A673 (cell line): ENCODE results near the gene SPSB1. TPM values are rescaled to one million over a fixed set of nuclear protein-coding genes. Genes with fewer than 3 reads are reported as not detected.

Experiments
- BruUV-seq: library from RNA; stranded (reverse); fragments of 400-500 nt; replicated peaks from 2 replicates; lab custom pipeline; 2021; lab: Mats Ljungman, UMichigan
- CTCF ChIA-PET: fragments of 300-600 bp; sonication (Branson Sonifier 250); formaldehyde crosslinking; loops from one replicate; lab custom pipeline; 2022; ENCODE audit warnings: antibody characterized with exemption; lab: Charles Lee
- POLR2A ChIA-PET: fragments of 300-600 bp; sonication (Branson Sonifier 250); formaldehyde crosslinking; loops from one replicate; lab custom pipeline; 2022; ENCODE audit warnings: antibody characterized with exemption; ENCODE audit not compliant: low non-redundant PET; lab: Charles Lee
- DNase-seq: peaks from one replicate; pipeline ENCODE4 v3.0.0-alpha.2; 2015; ENCODE audit warnings: low spot score
- H3K27ac ChIP-seq: fragments of 200-600 bp; sonication (generic); 2 replicates; pipeline ENCODE4 v1.5.1; 2016; ENCODE audit warnings: mixed run types, low read depth, mild to moderate bottlenecking, mixed read lengths, antibody characterized with exemption, low read length; ENCODE audit not compliant: poor library complexity, severe bottlenecking
- H3K27me3 ChIP-seq: fragments of 200-600 bp; sonication (generic); replicated peaks from 2 replicates; pipeline ENCODE4 v1.6.1; 2017; ENCODE audit warnings: mixed run types, low read depth, mild to moderate bottlenecking, mixed read lengths, antibody characterized with exemption, low read length; ENCODE audit not compliant: insufficient read depth, poor library complexity
- H3K36me3 ChIP-seq: fragments of 200-600 bp; sonication (generic); 2 replicates; pipeline ENCODE4 v1.6.1; 2016; ENCODE audit warnings: mixed run types, mild to moderate bottlenecking, mixed read lengths, antibody characterized with exemption, low read length; ENCODE audit not compliant: insufficient read depth, poor library complexity, severe bottlenecking
- H3K4me1 ChIP-seq: fragments of 200-600 bp; sonication (generic); 2 replicates; pipeline ENCODE4 v1.6.1; 2017; ENCODE audit warnings: mixed run types, mild to moderate bottlenecking, mixed read lengths, antibody characterized with exemption, low read length; ENCODE audit not compliant: insufficient read depth, poor library complexity, severe bottlenecking
- H3K4me3 ChIP-seq: fragments of 200-600 bp; sonication (generic); 2 replicates; pipeline ENCODE4 v1.5.1; 2016; ENCODE audit warnings: low read depth, mixed run types, mild to moderate bottlenecking, mixed read lengths, low read length; ENCODE audit not compliant: poor library complexity, severe bottlenecking
- H3K9me3 ChIP-seq: fragments of 200-600 bp; sonication (generic); 2 replicates; pipeline ENCODE4 v1.6.1; 2016; ENCODE audit warnings: mixed run types, low read depth, mild to moderate bottlenecking, mixed read lengths, antibody characterized with exemption, low read length; ENCODE audit not compliant: poor library complexity, severe bottlenecking
- EZH2 ChIP-seq: fragments of 200-600 bp; sonication (generic); IDR thresholded peaks from 2 replicates; pipeline ENCODE4 v1.6.1; 2017; ENCODE audit warnings: borderline replicate concordance, low read depth, mild to moderate bottlenecking, mixed read lengths, antibody characterized with exemption, low read length; ENCODE audit not compliant: poor library complexity, severe bottlenecking
- intact Hi-C: fragments of 100-400 bp; cut with micrococcal nuclease; formaldehyde crosslinking; loops from one replicate; pipeline ENCODE4 v1.10.0; 2022; ENCODE audit not compliant: unreplicated experiment
- total RNA-seq: library from RNA; stranded (reverse); gene quantifications from 2 replicates; pipeline ENCODE4 v1.2.3, GENCODE V29; 2021
- TF ChIP-seq, protein P1 (sequence below): fragments of 300-800, 200-600 bp; sonication (generic); conservative IDR thresholded peaks from 2 replicates; pipeline ENCODE4 v1.5.1; 2017; ENCODE audit warnings: low read depth, mild to moderate bottlenecking, antibody characterized with exemption, low read length, moderate library complexity, mixed read lengths

Gene SPSB1
- total RNA-seq, 1 experiment from 2014 or later: 11.8 TPM

DNA sequence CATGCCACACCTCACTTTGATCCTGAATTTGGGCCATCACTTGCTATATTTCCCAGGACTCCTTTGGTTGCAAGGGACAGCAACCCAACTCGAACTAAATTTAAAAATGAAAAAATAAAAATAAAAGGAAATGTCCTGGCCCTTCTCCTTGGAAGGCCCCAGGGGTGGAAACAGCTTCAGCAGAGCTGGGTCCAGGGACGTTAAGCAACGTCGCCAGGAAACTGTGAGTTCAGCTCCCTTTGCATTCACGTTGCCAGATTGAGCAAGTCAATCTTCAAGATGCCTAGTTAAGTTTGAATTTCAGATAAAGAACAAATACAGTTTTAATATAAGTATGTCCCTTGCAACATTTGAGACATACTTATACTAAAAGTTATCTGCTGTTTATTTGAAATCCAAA is 14.6 kb upstream of the SPSB1 start:
- H3K9me3 ChIP-seq: no peaks in the 10 kb centered on the region
- DNase-seq: no peak
- intact Hi-C loops: no loop called here
- no peak overlapping the region for H3K4me3 ChIP-seq
- H3K27ac ChIP-seq: no peak overlapping the region
- ChIA-PET CTCF (no interaction called here), POLR2A (no interaction called here)
- H3K4me1 ChIP-seq: peaks cover 6% of the 10 kb centered on the region
- no peaks in the 10 kb centered on the region for H3K36me3 ChIP-seq
- TF ChIP-seq, protein P1, sequence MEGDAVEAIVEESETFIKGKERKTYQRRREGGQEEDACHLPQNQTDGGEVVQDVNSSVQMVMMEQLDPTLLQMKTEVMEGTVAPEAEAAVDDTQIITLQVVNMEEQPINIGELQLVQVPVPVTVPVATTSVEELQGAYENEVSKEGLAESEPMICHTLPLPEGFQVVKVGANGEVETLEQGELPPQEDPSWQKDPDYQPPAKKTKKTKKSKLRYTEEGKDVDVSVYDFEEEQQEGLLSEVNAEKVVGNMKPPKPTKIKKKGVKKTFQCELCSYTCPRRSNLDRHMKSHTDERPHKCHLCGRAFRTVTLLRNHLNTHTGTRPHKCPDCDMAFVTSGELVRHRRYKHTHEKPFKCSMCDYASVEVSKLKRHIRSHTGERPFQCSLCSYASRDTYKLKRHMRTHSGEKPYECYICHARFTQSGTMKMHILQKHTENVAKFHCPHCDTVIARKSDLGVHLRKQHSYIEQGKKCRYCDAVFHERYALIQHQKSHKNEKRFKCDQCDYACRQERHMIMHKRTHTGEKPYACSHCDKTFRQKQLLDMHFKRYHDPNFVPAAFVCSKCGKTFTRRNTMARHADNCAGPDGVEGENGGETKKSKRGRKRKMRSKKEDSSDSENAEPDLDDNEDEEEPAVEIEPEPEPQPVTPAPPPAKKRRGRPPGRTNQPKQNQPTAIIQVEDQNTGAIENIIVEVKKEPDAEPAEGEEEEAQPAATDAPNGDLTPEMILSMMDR: no peak
- TF ChIP-seq EZH2: no peak
- H3K27me3 ChIP-seq: no peaks in the 10 kb centered on the region
- BruUV-seq: no TSS peak

DNA sequence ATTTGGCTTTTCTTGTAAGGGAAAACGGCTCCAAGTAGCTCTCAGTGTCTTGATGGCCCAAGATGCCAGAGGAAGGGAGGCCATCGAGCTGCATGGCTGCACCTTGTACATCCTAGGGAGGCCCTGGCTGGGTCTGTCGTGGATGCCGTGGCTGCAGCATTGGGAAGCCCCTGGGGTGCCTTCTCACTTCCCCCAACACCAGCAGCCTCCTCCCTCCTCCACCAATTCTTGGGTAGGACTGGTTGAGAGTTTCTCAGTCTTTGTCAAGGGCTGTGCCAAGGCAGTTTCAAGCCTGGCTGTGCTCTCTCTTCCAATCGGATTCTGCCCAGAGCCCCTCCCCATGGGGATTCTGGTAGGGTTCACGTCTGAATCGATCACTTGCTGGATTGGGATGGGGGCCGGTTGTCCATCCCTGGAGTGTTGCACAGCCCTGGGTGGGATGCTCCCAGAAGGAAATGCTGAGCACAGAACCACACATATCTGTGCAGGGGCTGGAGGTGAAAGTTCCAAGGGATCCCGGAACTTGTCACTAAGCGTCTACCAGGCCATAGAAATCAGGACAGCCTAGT is 14.0 kb upstream of the SPSB1 start:
- no peak for TF ChIP-seq EZH2
- TF ChIP-seq, protein P1: no peak
- peaks cover 6% of the 10 kb centered on the region for H3K4me1 ChIP-seq
- no peaks in the 10 kb centered on the region for H3K27me3 ChIP-seq
- no peak overlapping the region for H3K4me3 ChIP-seq
- H3K9me3 ChIP-seq: no peaks in the 10 kb centered on the region
- no peak for DNase-seq
- ChIA-PET POLR2A (no interaction called here), CTCF (interaction anchor here (0.5 kb wide), 1 partner anchor 11 kb away, joined by 5 read pairs; no protein-coding TSS in a partner anchor)
- no TSS peak for BruUV-seq
- intact Hi-C loops: no loop called here
- no peak overlapping the region for H3K27ac ChIP-seq
- H3K36me3 ChIP-seq: no peaks in the 10 kb centered on the region

DNA sequence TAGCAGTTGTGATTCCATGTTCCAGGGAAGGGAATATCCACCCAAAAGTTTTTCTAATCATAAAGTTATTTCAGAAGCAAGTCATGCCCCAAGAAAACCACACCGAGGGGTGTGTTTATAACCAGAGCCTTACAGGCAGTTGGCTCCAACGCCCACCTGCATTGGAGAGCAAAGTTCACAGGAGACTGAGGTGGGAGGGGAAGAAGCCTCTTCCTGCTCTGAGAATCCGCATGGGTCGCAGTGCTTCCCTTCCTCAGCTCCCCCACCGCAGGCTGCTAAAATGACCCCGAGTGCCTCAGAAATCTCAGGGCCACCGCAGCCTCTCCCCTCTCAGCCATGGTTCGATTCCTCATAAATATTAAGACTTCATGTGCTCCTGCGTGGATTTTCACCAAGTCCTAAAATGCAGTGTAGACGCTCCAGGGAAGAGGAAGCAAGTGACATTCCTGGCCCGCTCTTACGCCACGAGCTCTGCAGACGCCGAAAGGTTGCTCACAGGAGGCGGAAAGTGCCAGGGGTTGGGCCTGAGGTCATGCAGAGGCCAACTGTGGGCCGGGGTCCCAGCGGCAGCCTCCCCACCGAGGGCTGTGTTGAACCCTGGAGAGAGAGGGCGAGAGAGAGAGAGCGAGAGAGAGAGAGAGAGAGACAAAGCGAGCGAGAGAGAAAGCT is 13.4 kb upstream of the SPSB1 start:
- intact Hi-C loops: no loop called here
- ChIA-PET CTCF (interaction anchor here (0.5 kb wide), 1 partner anchor 10 kb away, joined by 5 read pairs; no protein-coding TSS in a partner anchor), POLR2A (no interaction called here)
- peaks cover 6% of the 10 kb centered on the region for H3K4me1 ChIP-seq
- H3K9me3 ChIP-seq: no peaks in the 10 kb centered on the region
- no peak overlapping the region for H3K4me3 ChIP-seq
- no peak for TF ChIP-seq EZH2
- TF ChIP-seq, protein P1: no peak
- no peak overlapping the region for H3K27ac ChIP-seq
- H3K36me3 ChIP-seq: no peaks in the 10 kb centered on the region
- DNase-seq: no peak
- BruUV-seq: no TSS peak
- no peaks in the 10 kb centered on the region for H3K27me3 ChIP-seq
